Stimulated activated CD4-positive, alpha-beta T cell treated with anti-CD3 and anti-CD28 coated beads, TNF-alpha, amount 100 ng/mL, for 1 hour (primary cell): ENCODE data around the gene ZNF280D.

Experiments
- DNase-seq, 3 donors: peaks; one replicate each; pipeline ENCODE4 v3.0.0-alpha.2; 2020; ENCODE audit warnings: low read depth in 3 of 3, low spot score in 1 of 3

The ZNF280D gene

DNA sequence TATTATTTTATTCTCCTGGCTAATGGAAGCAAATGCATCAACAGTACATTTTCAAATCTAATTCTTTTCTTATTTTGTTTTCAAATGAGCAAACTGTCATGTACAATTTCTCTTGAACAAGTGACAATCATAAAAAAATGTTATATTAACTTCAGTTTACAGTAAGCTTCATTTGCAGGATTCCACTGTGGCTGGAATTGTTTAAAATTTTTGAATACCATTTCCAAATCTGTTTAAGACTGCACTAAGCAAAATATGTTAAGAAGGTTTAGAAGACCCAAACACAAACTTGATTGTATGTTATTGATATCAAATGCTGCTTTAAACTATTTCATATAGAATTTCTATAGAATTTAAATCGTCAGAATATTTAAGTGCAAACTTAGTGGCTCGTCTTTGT lies 92.8 kb downstream of the ZNF280D start:
- DNase-seq: no peak

DNA sequence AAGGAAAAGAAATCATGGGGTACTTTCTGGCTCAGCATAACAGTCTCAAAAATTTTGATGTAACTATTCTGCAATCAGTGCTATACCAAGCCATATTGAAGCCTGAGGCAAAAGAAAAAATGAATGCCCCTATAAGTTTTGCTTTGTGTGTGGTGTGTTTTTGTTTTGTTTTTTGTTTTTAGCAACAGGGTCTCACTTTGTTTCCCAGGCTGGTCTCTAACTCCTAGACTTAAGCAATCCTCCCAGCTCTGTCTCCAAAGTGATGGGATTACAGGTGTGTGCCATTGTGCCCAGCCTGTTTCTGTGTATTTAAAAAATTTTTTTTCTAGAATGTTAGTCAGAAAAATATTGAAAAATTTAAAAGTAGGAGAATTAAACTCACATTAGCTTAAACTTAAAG lies 93.2 kb downstream of the ZNF280D start:
- DNase-seq: no peak

DNA sequence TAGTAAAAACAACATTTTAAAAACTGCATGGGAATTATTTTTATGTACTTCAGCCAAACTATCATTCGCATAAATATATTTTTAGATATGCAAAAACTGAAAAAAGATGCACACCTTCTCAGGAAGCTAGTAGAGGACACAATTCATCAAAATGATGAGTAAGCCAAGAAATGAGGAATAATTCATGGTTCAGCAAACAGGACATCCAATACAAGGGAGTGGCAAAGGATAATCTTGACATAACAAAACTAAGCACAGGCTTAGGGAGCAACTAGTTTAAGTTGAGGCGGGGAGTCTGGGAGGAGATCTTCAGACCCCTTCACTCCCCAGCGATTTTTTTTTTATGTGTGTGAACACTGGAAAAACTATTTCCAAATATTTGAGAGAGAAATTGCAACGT lies 93.7 kb downstream of the ZNF280D start:
- no peak for DNase-seq

DNA sequence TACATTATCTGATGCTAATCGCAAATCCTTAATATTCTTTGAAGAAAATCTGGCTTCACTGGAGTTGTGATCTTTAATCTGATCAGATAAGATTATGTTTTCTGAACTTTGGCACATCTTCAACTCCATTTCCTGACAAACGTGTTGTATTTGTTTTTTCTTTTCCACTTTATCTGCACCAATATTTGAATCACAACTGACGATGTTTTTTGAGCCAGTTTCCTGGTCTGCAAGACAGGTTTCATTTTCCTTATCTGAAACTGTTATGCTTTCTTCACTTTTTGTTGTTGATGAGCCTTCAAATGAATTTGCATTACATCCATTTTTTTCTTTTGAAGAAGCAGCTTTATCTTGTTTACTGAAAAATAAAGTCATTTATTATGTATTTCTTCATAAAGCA lies 101.5 kb downstream of the ZNF280D start:
- DNase-seq: no peak

DNA sequence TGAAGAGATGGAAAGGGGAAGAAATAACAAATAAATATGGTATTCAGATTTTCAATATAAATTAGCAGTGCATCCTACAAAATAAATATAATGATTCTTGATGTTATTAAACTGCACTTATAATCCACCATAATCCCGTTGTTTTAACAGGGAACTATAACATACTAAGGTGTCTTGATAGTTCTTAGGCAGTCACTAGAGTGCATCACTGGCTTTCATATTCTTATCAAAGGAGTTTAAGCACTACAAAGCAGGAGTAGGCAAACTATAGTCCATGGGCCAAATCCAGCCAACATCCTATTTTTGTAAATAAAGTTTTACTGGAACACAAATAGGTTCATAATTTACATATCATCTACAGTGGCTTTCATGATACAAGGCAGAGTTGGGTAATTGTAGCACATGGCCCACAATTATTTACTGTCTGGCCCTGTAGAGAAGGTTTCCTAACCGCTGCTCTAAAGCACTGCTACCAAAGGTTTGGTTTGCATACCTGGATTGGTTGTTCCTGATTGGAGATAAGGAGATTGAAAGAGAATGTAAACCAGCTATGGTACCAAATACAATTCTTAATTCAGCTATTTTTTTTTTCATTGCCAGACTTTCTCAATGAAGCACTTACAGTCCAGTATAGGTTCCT lies 104.3 kb downstream of the ZNF280D start:
- no peak for DNase-seq

DNA sequence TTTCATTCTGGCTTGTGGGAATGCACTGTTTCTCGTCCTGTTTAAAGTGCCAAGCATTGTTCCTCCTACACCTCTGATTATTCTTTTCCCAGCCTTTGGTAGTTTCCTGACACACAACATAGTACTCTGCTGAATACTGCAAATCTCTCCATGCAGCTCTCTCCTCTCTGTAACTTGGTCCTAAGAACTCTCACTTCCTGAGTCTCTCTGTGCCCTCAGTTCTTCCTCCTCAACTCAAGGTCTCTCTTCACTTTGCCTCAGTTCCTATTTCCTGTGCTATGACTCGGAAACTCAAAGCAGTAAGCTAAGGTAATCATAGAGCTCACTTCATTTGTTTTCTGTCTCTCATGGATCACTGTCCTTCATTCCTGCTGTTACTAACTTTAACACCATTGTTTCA lies 113.4 kb downstream of the ZNF280D start:
- DNase-seq: no peak

GRCh38 chr15:56617628-56618027 lies 115.7 kb downstream of the ZNF280D start:
- no peak for DNase-seq

DNA sequence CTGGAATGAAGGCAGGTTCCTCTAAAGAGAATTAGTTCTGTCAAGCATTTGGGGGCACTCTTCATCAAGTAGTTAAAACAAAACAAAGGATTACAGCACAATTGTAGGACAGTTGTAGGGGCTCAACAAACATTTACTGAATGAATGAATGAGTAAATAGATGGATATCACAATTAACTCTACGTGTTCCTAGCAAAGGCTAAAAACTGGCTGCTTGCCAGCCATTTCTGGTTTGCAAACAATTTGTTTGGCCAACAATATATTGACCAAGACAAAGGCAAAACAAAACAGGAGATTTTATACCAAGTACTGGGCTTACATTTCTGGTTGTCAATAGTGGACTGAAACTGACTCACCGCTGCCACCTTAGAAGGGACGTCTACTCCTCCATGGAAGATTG lies 116.8 kb downstream of the ZNF280D start:
- no peak for DNase-seq

- no peak for DNase-seq
Observed at GRCh38 chr15:56613811-56614210, 119.5 kb downstream of the ZNF280D start.

GRCh38 chr15:56608993-56609392 lies 124.3 kb downstream of the ZNF280D start:
- no peak for DNase-seq

GRCh38 chr15:56608140-56608778 lies 125.0 kb downstream of the ZNF280D start:
- no peak for DNase-seq

DNA sequence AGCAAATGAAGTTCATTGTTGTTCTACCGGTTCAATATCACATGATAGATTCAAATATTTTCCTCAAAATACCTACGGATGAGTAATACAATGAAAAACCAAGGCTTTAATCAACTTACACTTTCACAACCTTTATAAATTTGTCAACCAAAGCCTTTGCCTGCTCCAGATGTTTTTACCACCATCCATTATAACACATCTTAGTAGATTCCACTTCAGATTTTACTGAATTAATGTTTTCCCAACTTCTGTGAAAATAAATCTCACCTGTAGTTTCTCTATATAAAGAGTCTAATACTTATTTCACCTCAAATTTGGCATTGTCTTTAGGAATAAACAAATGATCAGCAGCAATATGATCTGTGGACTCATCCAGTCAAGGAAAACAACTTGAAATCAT lies 131.1 kb downstream of the ZNF280D start:
- no peak for DNase-seq

DNA sequence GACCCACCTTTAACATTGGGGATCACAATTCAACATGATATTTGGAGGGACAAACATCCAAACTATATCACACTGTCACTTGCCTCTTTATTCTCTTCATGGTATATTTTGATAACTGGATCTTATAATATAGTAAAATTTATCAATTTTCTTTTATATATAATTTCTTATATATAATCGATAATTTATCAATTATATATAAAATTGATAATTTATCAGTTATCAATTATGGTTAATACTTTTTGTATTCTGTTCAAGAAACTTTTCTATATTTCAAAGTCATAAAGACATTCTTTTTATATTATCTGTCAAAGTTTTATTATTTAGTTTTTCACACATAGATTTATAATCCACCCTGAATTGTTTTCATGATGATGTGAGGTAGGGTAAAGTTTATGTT lies 132.9 kb downstream of the ZNF280D start:
- DNase-seq: no peak

GRCh38 chr15:56598991-56599390 lies 134.3 kb downstream of the ZNF280D start:
- DNase-seq: no peak

DNA sequence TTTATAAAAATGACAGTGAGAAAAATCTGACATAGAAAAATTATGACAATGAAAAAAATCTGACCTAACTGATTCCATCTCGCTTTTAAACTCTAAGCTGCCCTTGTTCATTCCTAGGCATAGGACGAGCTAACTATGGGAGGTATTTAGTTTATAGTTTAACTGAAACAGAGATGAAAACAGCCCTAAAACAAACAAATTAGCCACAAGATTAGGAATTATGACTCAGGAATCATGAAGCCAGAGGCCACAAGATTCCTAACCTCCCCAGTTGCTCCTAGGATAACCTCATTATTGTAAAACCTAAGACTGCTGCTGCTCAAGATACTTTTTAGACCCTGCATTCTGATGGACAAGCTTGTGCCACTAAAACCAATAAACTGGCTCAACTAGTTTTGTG lies 145.6 kb downstream of the ZNF280D start:
- no peak for DNase-seq

DNA sequence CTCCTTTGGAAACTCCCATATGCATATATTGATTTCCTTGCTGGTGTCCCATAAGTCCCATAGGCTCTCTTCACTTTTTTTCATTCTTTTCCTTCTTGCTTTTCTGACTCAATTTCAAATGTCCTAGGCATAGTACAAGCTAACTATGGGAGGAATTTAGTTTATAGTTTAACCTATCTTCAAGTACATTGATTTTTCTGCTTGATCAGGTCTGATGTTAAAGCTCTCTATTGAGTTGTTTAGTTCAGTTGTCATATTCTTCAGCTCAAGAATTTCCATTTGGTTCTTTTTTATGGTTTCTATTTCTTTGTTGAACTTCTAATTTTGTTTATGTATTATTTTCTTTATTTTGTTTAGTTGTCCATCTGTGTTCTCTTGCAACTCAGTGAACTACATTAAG lies 147.1 kb downstream of the ZNF280D start:
- DNase-seq: no peak

DNA sequence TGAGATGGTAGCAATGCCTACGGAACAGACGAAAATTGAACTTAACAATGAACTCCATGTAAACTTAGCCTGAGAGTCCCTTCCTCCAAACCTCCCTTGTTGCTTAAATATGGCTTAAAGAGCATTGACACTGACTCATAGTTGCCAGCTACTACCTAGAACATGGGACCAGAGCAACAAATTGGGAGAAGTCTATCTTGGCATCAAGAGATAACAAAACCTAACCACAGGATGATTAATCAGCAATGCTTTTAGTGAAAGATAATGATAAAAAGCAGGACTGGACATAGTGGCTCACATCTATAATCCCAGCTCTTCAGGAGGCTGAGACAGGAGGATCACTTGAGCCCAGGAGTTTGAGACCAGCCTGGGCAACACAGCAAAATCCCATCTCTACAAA lies 150.5 kb downstream of the ZNF280D start:
- no peak for DNase-seq
